Endothelial cell (in vitro differentiated cells): Measurements from ENCODE around the gene TNK2. TPM values are rescaled to one million over a fixed set of nuclear protein-coding genes. Genes with fewer than 3 reads are reported as not detected.
"Not testable (repeated sequence)": the region's sequence is repeated elsewhere in the genome, so short reads cannot be mapped to it uniquely, and the experiment has no call there.

ENCODE experiments used
- DNase-seq: peaks from one replicate; pipeline ENCODE4 v3.0.0; 2021; ENCODE audit warnings: low spot score
- H3K27ac Mint-ChIP-seq: one replicate; pipeline ENCODE4 v1.8.0; 2021; ENCODE audit warnings: mixed read lengths, inconsistent platforms; ENCODE audit not compliant: unreplicated experiment
- H3K27me3 Mint-ChIP-seq: one replicate; pipeline ENCODE4 v1.8.0; 2021; ENCODE audit warnings: mild to moderate bottlenecking, moderate library complexity, mixed read lengths, inconsistent platforms; ENCODE audit not compliant: unreplicated experiment
- H3K36me3 Mint-ChIP-seq: one replicate; pipeline ENCODE4 v1.8.0; 2021; ENCODE audit warnings: mild to moderate bottlenecking, low read depth, mixed read lengths, inconsistent platforms; ENCODE audit not compliant: unreplicated experiment
- H3K4me1 Mint-ChIP-seq: one replicate; pipeline ENCODE4 v1.8.0; 2021; ENCODE audit warnings: mild to moderate bottlenecking, mixed read lengths, inconsistent platforms; ENCODE audit not compliant: unreplicated experiment
- H3K4me3 Mint-ChIP-seq: one replicate; pipeline ENCODE4 v1.8.0; 2021; ENCODE audit warnings: mild to moderate bottlenecking, mixed read lengths, inconsistent platforms; ENCODE audit not compliant: unreplicated experiment
- H3K9me3 Mint-ChIP-seq: one replicate; pipeline ENCODE4 v1.8.0; 2021; ENCODE audit warnings: mixed read lengths, inconsistent platforms; ENCODE audit not compliant: unreplicated experiment
- total RNA-seq: library from RNA; stranded (reverse); fragmentation: NEBNext Ultra II Directional; extraction: Animal tissue kit (Norgen Biotek cat#: 25700); gene quantifications from one replicate; pipeline ENCODE4 v1.2.1, GENCODE V29; 2021; ENCODE audit not compliant: unreplicated experiment
- TF ChIP-seq, protein P1 (sequence below): fragments of 200-600 bp; sonication (generic); IDR thresholded peaks from one replicate; pipeline ENCODE4 v1.5.0; 2021; ENCODE audit warnings: antibody characterized with exemption; ENCODE audit not compliant: unreplicated experiment

The TNK2 gene
- total RNA-seq, 1 donor from 2014 or later = 135 TPM

DNA sequence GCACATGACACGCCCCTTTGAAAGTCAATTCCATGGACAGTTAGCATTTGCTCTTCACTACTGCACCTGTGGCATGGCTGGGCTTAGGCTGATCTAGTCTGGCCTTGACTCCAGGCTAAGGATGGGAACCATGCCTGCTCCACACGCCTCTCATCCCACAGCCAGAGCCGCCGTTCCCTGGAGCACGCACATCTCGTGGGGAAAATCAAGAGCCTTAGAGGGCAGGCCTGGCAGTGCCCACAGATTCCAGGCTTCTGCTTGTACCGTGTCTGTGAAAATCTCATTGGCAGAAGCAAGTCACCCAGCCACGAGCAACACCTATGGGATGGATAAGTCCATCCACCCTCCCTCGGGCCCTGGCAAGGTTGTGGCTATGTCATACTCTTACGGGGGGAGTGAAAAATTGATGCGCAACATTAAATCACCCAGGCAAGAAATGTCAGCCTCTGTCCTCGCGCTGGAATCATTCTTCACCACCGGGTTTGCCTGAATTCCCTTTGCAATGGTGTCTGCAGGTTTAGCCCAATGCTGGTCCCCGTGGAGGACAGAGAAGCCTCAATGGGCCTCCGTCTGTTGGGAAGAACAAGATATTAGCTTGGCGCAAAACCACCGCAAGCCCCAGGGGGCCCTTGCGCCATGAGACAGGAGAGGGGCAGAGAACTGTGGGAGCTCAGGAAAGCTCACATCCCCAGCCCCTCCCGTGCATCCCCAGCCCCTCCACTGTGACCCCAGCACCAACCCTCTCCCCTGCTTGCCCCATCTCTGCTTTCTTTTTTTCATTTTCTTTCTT is 38.8 kb upstream of the TNK2 start:
- not testable (repeated sequence) for H3K27ac Mint-ChIP-seq, H3K4me3 Mint-ChIP-seq, H3K9me3 Mint-ChIP-seq, DNase-seq, H3K4me1 Mint-ChIP-seq
- Mint-ChIP-seq H3K36me3 (peaks cover 40% of the 10 kb centered on the region), H3K27me3 (peaks cover 13% of the 10 kb centered on the region)

DNA sequence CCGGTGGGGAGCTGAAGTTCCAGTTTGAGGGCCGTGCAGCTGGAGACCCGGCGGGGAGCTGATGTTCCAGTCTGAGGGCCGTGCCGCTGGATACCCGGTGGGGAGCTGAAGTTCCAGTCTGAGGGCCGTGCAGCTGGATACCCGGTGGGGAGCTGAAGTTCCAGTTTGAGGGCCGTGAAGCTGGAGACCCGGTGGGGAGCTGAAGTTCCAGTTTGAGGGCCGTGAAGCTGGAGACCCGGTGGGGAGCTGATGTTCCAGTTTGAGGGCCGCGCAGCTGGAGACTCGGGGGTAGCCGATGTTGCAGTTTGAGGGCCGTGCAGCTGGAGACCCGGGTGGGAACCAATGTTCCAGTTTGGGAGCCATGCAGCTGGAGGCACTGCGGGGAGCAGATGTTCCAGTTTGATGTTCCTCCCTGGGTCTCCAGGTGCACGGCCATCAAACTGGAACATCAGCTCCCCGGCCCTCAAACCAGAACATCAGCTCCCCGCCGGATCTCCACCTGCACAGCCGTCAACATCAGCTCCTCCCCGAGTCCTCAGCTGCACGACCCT is 33.0 kb upstream of the TNK2 start:
- not testable (repeated sequence) for H3K9me3 Mint-ChIP-seq, H3K27ac Mint-ChIP-seq, H3K4me1 Mint-ChIP-seq, DNase-seq
- Mint-ChIP-seq H3K36me3 (peaks cover 39% of the 10 kb centered on the region), H3K4me3 (peak overlapping the region; percentile 7), H3K27me3 (peaks cover 13% of the 10 kb centered on the region)

DNA sequence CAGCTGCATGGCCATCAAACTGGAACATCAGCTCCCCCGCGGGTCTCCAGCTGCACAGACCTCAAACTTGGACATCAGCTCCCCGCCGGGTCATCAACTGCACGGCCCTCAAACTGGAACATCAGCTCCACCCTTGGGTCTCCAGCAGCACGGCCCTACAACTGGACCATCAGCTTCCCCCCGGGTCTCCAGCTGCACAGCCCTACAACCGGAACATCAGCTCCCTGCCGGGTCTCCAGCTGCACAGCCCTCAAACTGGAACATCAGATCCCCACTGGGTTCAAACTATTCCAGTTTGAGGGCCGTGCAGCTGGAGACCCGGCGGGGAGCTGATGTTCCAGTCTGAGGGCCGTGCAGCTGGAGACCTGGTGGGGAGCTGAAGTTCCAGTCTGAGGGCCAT is 32.5 kb upstream of the TNK2 start:
- not testable (repeated sequence) for DNase-seq, H3K4me1 Mint-ChIP-seq, H3K27ac Mint-ChIP-seq, H3K4me3 Mint-ChIP-seq, H3K9me3 Mint-ChIP-seq
- H3K27me3 Mint-ChIP-seq = peaks cover 13% of the 10 kb centered on the region
- peaks cover 39% of the 10 kb centered on the region for H3K36me3 Mint-ChIP-seq

DNA sequence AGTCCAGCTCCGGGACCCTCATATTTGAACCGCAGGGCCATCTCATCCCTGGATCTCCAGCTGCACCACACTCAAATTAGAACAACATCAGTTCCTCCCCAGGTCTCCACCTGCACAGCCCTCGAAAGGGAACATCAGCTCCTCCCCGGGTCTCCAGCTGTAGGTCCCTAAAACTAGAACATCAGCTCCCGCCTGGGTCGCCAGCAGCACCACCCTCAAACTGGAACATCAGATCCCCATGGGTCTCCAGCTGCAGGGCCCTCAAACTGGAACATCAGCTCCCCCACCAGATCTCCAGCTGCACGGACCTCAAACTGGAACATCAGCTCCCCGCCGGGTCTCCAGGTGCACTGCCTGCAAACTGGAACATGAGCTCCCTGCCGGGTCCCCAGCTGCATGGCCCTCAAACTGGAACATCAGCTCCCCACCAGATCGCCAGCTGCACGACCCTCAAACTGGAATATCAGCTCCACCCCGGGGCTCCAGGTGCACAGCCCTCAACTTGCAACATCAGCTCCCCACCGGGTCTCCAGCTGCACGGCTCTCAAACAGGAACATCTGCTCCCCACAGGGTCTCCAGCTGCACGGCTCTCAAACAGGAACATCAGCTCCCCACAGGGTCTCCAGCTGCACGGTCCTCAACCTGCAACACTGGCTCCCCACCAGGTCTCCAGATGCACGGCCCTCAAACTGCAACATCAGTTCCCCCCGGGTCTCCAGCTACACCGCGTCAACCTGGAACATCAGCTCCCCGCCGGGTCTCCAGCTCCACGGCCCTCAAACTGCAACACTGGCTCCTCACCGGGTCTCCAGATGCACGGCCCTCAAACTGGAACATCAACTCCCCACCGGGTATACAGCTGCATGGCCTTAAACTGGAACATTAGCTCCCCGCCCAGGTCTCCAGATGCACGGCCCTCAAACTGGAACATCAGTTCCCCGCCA is 31.4 kb upstream of the TNK2 start:
- not testable (repeated sequence) for H3K4me1 Mint-ChIP-seq, H3K9me3 Mint-ChIP-seq, H3K4me3 Mint-ChIP-seq, DNase-seq, H3K27ac Mint-ChIP-seq
- Mint-ChIP-seq H3K36me3 (peaks cover 31% of the 10 kb centered on the region), H3K27me3 (peaks cover 13% of the 10 kb centered on the region)

DNA sequence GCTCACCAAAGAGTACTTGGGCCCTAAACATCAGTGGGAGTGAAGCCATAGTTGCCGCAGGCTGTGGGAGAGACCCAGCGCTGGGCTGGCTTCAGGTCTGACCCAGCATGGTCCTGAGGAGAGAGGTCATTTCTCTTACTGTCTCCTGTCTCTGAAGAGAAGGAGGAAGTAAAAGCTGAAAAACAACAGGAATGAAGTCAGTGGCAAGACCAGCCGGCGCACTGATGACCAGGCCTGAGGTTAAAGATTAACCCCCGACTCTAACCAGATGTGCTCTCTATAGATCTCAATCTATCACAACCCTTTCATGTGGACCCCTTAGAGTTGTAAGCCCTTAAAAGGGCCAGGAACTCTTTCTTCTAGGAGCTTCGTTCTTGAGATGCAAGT is 24.7 kb upstream of the TNK2 start:
- not testable (repeated sequence) for H3K27ac Mint-ChIP-seq, DNase-seq, H3K27me3 Mint-ChIP-seq, H3K4me1 Mint-ChIP-seq, H3K9me3 Mint-ChIP-seq, H3K4me3 Mint-ChIP-seq, H3K36me3 Mint-ChIP-seq

DNA sequence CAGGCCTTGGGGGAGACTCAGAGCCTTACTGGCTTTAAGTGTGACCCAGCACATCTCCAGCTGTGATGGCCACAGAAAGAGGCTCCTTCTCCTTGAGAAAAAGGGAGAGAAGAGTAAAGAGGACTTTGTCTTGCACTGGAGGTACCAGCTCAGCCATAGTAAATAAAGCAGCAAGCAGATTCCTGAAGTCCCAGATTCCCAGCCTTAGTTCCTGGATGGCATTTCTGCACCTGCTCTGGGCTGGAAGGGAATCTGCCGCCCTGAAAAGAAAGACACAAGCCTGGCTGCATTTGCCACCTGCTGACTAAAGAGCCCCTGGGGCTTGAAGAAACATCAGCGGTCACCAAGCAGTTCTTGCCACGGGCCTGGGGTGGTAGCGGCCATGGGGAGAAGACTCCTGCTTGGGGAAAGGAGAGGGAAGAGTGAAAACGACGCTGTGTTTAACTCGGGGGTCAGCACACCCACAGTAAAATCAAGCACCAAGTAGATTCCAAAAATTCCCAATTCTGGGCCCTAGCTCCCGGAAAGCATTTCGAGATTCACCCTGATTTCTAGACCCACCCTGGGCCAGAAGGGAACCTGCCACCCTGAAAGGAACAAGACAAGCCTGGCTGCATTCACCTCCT is 24.2 kb upstream of the TNK2 start:
- peaks cover 3% of the 10 kb centered on the region for H3K4me1 Mint-ChIP-seq
- no peak overlapping the region for H3K4me3 Mint-ChIP-seq
- no peak overlapping the region for H3K27ac Mint-ChIP-seq
- DNase-seq = no peak
- H3K27me3 Mint-ChIP-seq = no peaks in the 10 kb centered on the region
- H3K9me3 Mint-ChIP-seq = no peaks in the 10 kb centered on the region
- TF ChIP-seq, protein P1, sequence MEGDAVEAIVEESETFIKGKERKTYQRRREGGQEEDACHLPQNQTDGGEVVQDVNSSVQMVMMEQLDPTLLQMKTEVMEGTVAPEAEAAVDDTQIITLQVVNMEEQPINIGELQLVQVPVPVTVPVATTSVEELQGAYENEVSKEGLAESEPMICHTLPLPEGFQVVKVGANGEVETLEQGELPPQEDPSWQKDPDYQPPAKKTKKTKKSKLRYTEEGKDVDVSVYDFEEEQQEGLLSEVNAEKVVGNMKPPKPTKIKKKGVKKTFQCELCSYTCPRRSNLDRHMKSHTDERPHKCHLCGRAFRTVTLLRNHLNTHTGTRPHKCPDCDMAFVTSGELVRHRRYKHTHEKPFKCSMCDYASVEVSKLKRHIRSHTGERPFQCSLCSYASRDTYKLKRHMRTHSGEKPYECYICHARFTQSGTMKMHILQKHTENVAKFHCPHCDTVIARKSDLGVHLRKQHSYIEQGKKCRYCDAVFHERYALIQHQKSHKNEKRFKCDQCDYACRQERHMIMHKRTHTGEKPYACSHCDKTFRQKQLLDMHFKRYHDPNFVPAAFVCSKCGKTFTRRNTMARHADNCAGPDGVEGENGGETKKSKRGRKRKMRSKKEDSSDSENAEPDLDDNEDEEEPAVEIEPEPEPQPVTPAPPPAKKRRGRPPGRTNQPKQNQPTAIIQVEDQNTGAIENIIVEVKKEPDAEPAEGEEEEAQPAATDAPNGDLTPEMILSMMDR = no peak
- no peaks in the 10 kb centered on the region for H3K36me3 Mint-ChIP-seq

DNA sequence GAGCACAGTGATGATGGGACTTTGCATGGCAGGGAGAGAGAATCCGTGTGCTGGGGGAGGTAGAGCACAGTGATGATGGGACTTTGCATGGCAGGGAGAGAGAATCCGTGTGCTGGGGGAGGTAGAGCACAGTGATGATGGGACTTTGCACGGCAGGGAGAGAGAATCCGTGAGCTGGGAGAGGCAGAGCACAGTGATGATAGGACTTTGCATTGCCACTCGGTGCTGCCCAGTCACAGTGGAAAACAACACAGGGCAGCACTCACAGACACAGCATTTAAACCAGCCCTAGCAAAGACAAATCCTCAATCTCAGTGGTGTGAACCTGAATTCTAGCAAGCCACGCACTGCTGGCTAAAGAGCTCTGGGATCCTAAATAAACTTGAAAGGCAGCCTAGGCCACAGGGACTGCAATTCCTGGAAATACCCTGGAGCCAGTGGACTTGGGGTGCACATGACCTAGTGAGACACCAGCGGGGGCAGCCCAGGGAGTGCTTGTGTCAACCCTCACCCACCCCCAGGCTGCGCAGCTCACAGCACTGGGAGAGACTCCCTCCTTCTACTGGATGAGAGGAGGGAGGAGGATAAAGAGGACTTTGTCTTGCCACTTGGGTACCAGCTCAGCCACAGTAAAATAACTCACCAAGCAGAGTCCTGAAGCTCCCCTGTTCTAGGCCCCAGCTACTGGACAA is 23.4 kb upstream of the TNK2 start:
- no peaks in the 10 kb centered on the region for H3K9me3 Mint-ChIP-seq
- no peak overlapping the region for H3K4me3 Mint-ChIP-seq
- TF ChIP-seq, protein P1 = no peak
- peaks cover 3% of the 10 kb centered on the region for H3K4me1 Mint-ChIP-seq
- H3K36me3 Mint-ChIP-seq = no peaks in the 10 kb centered on the region
- no peak for DNase-seq
- no peak overlapping the region for H3K27ac Mint-ChIP-seq
- H3K27me3 Mint-ChIP-seq = no peaks in the 10 kb centered on the region
